Measurements from ENCODE around the gene LAMB4. TPM values are rescaled to one million over a fixed set of nuclear protein-coding genes. Genes with fewer than 3 reads are reported as not detected.
A peak's percentile ranks its signal among the peaks of the same experiment; 100 is the strongest.

LAMB4 gene
- total RNA-seq, 1 experiment from 2014 or later = 0.24 TPM

GRCh38 chr7:107998150-107998549 lies 132.0 kb downstream of the LAMB4 start:
- DNase-seq (ENCODE audit: low read depth) = peak; percentile 78

- peak; percentile 70 for DNase-seq (ENCODE audit: low read depth)
These were observed 133.9 kb downstream of the LAMB4 start for GRCh38 chr7:107996072-107996882.

GRCh38 chr7:107995184-107996071 lies 134.7 kb downstream of the LAMB4 start:
- peak; percentile 93 for DNase-seq (ENCODE audit: low read depth)

GRCh38 chr7:107994421-107995030 lies 135.6 kb downstream of the LAMB4 start:
- DNase-seq (ENCODE audit: low read depth) = peak; percentile 65

- DNase-seq (ENCODE audit: low read depth) = peak; percentile 37
These were observed 136.3 kb downstream of the LAMB4 start for GRCh38 chr7:107993891-107994291.

GRCh38 chr7:107989618-107990373 lies 140.4 kb downstream of the LAMB4 start:
- DNase-seq (ENCODE audit: low read depth) = peak; percentile 77

- no peak for DNase-seq (ENCODE audit: low read depth)
These were observed 147.2 kb downstream of the LAMB4 start for GRCh38 chr7:107982918-107983389.

GRCh38 chr7:107982042-107982840 lies 147.9 kb downstream of the LAMB4 start:
- peak; percentile 24 for DNase-seq (ENCODE audit: low read depth)

GRCh38 chr7:107981466-107981865 lies 148.7 kb downstream of the LAMB4 start:
- no peak for DNase-seq (ENCODE audit: low read depth)

- DNase-seq (ENCODE audit: low read depth) = no peak
These were observed 149.4 kb downstream of the LAMB4 start for GRCh38 chr7:107980671-107981190.

- no peak for DNase-seq (ENCODE audit: low read depth)
These were observed 150.0 kb downstream of the LAMB4 start for GRCh38 chr7:107980171-107980570.

GRCh38 chr7:107978815-107979408 lies 151.2 kb downstream of the LAMB4 start:
- DNase-seq (ENCODE audit: low read depth) = no peak

- no peak for DNase-seq (ENCODE audit: low read depth)
These were observed 153.1 kb downstream of the LAMB4 start for GRCh38 chr7:107977048-107977447.

GRCh38 chr7:107976620-107977019 lies 153.5 kb downstream of the LAMB4 start:
- DNase-seq (ENCODE audit: low read depth) = no peak

GRCh38 chr7:107975394-107976013 lies 154.7 kb downstream of the LAMB4 start:
- DNase-seq (ENCODE audit: low read depth) = no peak

- DNase-seq (ENCODE audit: low read depth) = no peak
These were observed 156.3 kb downstream of the LAMB4 start for GRCh38 chr7:107973861-107974260.
